ENCODE results near the gene SCNN1A.

Gene SCNN1A

GRCh38 chr12:6315704-6316597, 59.4 kb downstream of the SCNN1A start:
- DNase-seq = no peak

GRCh38 chr12:6315184-6315583, 60.2 kb downstream of the SCNN1A start:
- no peak for DNase-seq

- DNase-seq = no peak
Measured at GRCh38 chr12:6314776-6315175, 60.6 kb downstream of the SCNN1A start.

GRCh38 chr12:6313326-6313940, 61.9 kb downstream of the SCNN1A start:
- no peak for DNase-seq

- no peak for DNase-seq
Measured at GRCh38 chr12:6312529-6313325, 62.6 kb downstream of the SCNN1A start.

GRCh38 chr12:6311822-6312528, 63.4 kb downstream of the SCNN1A start:
- no peak for DNase-seq

- no peak for DNase-seq
Measured at GRCh38 chr12:6310771-6311610, 64.4 kb downstream of the SCNN1A start.

GRCh38 chr12:6307529-6307928, 67.8 kb downstream of the SCNN1A start:
- no peak for DNase-seq

GRCh38 chr12:6306599-6307220, 68.7 kb downstream of the SCNN1A start:
- no peak for DNase-seq

- DNase-seq = no peak
Measured at GRCh38 chr12:6306151-6306550, 69.2 kb downstream of the SCNN1A start.

- no peak for DNase-seq
Measured at GRCh38 chr12:6303071-6303470, 72.3 kb downstream of the SCNN1A start.

GRCh38 chr12:6302621-6303020, 72.7 kb downstream of the SCNN1A start:
- no peak for DNase-seq

GRCh38 chr12:6301721-6302120, 73.6 kb downstream of the SCNN1A start:
- DNase-seq = no peak

- no peak for DNase-seq
Measured at GRCh38 chr12:6297170-6297569, 78.2 kb downstream of the SCNN1A start.
